ENCODE measurements around the gene SOSTDC1. TPM values are rescaled to one million over a fixed set of nuclear protein-coding genes. Genes with fewer than 3 reads are reported as not detected.

SOSTDC1 gene
- total RNA-seq, 1 donor from 2014 or later = 1.4 TPM

DNA sequence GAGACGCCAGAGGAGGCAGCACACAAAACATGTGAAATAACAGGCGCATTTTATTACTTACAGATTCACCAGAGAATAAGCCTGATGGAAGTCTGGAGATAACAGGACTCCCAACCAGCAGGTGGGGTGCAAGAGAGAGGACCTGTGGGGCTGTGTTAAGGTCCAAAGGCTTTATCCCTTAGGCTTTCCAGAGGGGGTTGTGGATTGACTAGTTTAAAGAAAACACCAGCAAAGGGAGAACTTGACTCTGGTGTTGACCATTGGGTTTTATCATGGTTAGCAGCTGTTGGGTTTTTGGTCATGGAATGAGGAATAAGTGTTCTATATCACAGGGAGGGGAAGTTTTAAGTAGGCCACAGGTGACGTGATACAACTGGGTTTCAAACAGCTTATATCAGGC lies 42.6 kb downstream of the SOSTDC1 start:
- H3K27ac Mint-ChIP-seq (ENCODE audit: unreplicated experiment) = no peak overlapping the region
- peaks cover 22% of the 10 kb centered on the region for H3K4me1 Mint-ChIP-seq
- peak overlapping the region; percentile 81 for H3K4me3 Mint-ChIP-seq

DNA sequence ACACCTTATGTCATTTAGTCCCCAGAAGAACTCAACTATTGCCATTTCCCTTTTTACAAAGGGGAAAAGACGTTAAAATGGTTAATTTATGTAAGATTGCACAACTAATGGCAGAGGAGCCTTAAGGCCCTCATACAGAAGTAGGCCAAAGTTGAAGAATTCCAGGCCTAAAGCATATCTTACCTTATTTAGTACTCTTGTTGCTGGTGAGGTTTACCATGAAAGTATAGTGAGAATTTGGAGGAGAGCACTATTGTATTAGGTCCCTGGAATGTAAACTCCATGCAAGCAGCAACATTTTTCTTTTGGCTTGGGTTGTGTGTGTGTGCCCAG lies 43.5 kb downstream of the SOSTDC1 start:
- H3K36me3 Mint-ChIP-seq (ENCODE audit: low read depth) = no peaks in the 10 kb centered on the region

More for the DNA sequence above, 42.6 kb downstream of the SOSTDC1 start:
- no peak for DNase-seq (ENCODE audit: low read depth, low spot score)
- TF ChIP-seq, protein P1, sequence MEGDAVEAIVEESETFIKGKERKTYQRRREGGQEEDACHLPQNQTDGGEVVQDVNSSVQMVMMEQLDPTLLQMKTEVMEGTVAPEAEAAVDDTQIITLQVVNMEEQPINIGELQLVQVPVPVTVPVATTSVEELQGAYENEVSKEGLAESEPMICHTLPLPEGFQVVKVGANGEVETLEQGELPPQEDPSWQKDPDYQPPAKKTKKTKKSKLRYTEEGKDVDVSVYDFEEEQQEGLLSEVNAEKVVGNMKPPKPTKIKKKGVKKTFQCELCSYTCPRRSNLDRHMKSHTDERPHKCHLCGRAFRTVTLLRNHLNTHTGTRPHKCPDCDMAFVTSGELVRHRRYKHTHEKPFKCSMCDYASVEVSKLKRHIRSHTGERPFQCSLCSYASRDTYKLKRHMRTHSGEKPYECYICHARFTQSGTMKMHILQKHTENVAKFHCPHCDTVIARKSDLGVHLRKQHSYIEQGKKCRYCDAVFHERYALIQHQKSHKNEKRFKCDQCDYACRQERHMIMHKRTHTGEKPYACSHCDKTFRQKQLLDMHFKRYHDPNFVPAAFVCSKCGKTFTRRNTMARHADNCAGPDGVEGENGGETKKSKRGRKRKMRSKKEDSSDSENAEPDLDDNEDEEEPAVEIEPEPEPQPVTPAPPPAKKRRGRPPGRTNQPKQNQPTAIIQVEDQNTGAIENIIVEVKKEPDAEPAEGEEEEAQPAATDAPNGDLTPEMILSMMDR (conservative IDR thresholded peaks at IDR 0.05) = no peak
- Mint-ChIP-seq H3K9me3 (no peaks in the 10 kb centered on the region), H3K27me3 (ENCODE audit: low read depth) (no peaks in the 10 kb centered on the region), H3K36me3 (ENCODE audit: low read depth) (no peaks in the 10 kb centered on the region)

DNA sequence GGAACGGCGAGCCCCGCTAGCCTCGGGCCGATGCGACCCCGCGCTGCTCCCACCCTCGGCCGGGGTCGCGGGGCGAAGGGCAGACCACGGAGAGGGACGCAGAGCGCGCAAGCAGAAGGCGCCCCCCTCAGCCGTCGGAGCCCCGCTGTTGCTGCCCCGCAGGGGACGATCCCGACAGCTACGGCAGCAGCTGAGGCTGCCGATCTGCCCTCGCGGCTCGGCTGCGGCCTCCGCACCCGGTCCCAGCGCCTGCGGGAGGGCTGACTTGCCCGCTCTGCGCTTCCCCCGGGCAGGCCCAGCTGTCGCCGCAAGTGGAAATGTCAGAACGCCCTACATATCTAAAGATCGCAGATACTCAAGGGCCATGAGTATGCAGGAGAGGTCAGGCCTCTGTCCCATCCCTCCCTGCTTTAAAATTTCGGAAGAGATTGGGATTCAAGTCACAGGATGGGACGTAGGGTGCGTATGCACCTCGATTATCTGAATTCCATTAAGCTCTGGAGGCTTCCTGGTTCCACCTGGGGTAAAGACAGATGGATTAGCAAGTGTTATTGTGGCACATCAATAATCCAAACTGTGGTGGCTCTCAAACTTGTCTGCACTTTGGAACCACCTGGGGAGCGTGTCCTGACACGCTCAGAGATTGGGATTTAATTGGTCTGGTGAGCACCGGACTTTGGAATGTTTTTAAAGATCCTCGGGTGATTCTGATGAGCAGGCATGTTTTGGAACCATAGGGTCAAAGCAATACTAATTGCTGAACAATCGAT lies 44.0 kb downstream of the SOSTDC1 start, which contains the start of gene CRPPA:
Gene CRPPA (minus strand): TSS at position 206 of the 770 bp plus-strand sequence. CDS start 216 bp downstream, outside the sequence.
- peak; percentile 44 for DNase-seq (ENCODE audit: low read depth, low spot score)

More for the DNA sequence above, 43.5 kb downstream of the SOSTDC1 start:
- Mint-ChIP-seq H3K27ac (ENCODE audit: unreplicated experiment) (no peak overlapping the region), H3K4me1 (peaks cover 22% of the 10 kb centered on the region), H3K9me3 (no peaks in the 10 kb centered on the region), H3K27me3 (ENCODE audit: low read depth) (no peaks in the 10 kb centered on the region), H3K4me3 (peak overlapping the region; percentile 81)
- no peak for DNase-seq (ENCODE audit: low read depth, low spot score)
- TF ChIP-seq, protein P1 (conservative IDR thresholded peaks at IDR 0.05) = no peak

DNA sequence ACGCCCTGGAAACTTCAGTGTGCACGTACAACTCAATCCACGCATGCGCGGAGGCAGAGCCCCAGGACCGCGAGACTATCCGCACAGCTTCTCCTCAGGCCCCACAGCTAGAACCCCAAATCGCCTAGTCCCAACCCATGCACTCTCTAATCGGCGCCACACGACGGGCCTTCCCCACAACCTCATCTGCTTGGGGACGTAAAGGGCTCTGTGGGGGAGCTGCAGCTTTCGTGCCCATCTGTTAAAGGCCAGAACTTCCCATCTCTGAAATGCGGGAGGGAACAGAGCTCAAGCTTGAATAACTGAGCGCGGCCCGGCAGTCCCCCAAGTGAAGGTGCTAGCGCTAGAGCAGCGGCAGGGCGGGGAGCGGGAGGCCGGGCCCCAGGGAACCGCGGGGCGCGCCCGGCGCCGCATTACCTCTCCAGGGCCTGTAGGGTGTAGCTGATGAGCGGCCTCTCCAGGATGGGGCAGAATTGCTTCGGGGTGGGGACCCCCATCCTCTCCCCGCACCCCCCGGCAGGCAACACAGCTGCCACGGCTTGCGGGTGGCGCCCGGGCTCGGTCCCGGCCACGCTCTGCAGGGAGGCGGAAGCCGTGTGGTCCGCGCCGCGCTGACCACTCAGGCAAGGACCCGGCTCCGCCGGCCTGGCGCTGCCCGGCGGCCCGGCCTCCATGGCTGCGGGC lies 44.7 kb downstream of the SOSTDC1 start:
- Mint-ChIP-seq H3K27ac (ENCODE audit: unreplicated experiment) (peak overlapping the region; percentile 97), H3K4me1 (peaks cover 22% of the 10 kb centered on the region), H3K27me3 (ENCODE audit: low read depth) (no peaks in the 10 kb centered on the region), H3K4me3 (peak overlapping the region; percentile 83), H3K9me3 (no peaks in the 10 kb centered on the region), H3K36me3 (ENCODE audit: low read depth) (no peaks in the 10 kb centered on the region)
- DNase-seq (ENCODE audit: low read depth, low spot score) = peak; percentile 74
- TF ChIP-seq, protein P1 (conservative IDR thresholded peaks at IDR 0.05) = peak; percentile 62

More for the DNA sequence above, 44.0 kb downstream of the SOSTDC1 start, which contains the start of gene CRPPA:
- Mint-ChIP-seq H3K36me3 (ENCODE audit: low read depth) (no peaks in the 10 kb centered on the region), H3K27ac (ENCODE audit: unreplicated experiment) (peak within 1 kb of the TSS; percentile 97), H3K4me1 (peaks cover 22% of the 10 kb centered on the region), H3K27me3 (ENCODE audit: low read depth) (no peaks in the 10 kb centered on the region), H3K9me3 (no peaks in the 10 kb centered on the region), H3K4me3 (peak within 1 kb of the TSS; percentile 83)
- TF ChIP-seq, protein P1 (conservative IDR thresholded peaks at IDR 0.05) = no peak

DNA sequence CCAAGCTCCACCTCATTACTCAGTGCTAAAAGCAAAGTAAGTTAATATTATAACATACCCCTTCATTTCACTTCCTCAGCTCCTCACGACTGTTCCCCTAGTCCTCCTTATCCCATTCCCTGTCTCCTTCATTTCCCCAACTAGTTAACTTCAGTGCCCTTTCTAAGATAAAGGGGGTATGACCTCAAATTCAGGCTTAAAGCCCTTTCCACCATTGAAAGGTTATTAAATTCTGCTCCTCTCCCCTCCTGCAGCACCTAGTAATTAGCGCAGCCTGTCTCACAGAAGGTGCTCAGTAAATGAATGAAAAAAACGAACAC lies 45.2 kb downstream of the SOSTDC1 start:
- DNase-seq (ENCODE audit: low read depth, low spot score) = no peak
- H3K27ac Mint-ChIP-seq (ENCODE audit: unreplicated experiment) = peak overlapping the region; percentile 97
- H3K27me3 Mint-ChIP-seq (ENCODE audit: low read depth) = no peaks in the 10 kb centered on the region
- H3K4me1 Mint-ChIP-seq = peaks cover 22% of the 10 kb centered on the region
- H3K36me3 Mint-ChIP-seq (ENCODE audit: low read depth) = no peaks in the 10 kb centered on the region
- TF ChIP-seq, protein P1 (conservative IDR thresholded peaks at IDR 0.05) = no peak
- H3K4me3 Mint-ChIP-seq = peak overlapping the region; percentile 83
- no peaks in the 10 kb centered on the region for H3K9me3 Mint-ChIP-seq
